Bronchial epithelial cell (primary cell): Measurements from ENCODE around the gene BCOR. TPM values are rescaled to one million over a fixed set of nuclear protein-coding genes. Genes with fewer than 3 reads are reported as not detected.
A peak's percentile ranks its signal among the peaks of the same experiment; 100 is the strongest.

ENCODE experiments used
- DNase-seq: peaks from one replicate; pipeline ENCODE4 v3.0.0-alpha.2; 2010; ENCODE audit warnings: low read depth
- FAIRE-seq: peaks from 2 replicates; lab custom pipeline; 2011; peaks lifted over from hg19 to GRCh38; lab: Jason Lieb, UNC
- H3K27me3 ChIP-seq: 2 replicates; pipeline ENCODE4 v1.5.1; 2011; ENCODE audit warnings: low read length; ENCODE audit not compliant: control insufficient read depth, insufficient read depth
- H3K36me3 ChIP-seq: 2 replicates; pipeline ENCODE4 v1.5.1; 2011; ENCODE audit warnings: low read length; ENCODE audit not compliant: control insufficient read depth, insufficient read depth
- H3K4me3 ChIP-seq: 2 replicates; pipeline ENCODE4 v1.5.1; 2011; ENCODE audit warnings: mild to moderate bottlenecking, low read depth, low read length, control low read depth
- CTCF ChIP-seq: IDR thresholded peaks from 2 replicates; pipeline ENCODE4 v1.5.1; 2011; ENCODE audit warnings: mild to moderate bottlenecking, moderate library complexity, low read length, control low read depth, inconsistent platforms; ENCODE audit not compliant: insufficient read depth, severe bottlenecking
- total RNA-seq: library from RNA; depleted of rRNA; stranded (reverse); fragments of >200 nt; gene quantifications from 2 replicates; pipeline ENCODE4 v1.2.1, GENCODE V29; 2014

The BCOR gene
- total RNA-seq, 1 donor from 2014 or later, result 6.1 TPM

GRCh38 chrX:40106676-40107290, 9.0 kb upstream of the BCOR start:
- TF ChIP-seq CTCF, result no peak
- no peaks in the 10 kb centered on the region for H3K27me3 ChIP-seq
- no peak for DNase-seq
- no peak for FAIRE-seq
- H3K36me3 ChIP-seq, result no peaks in the 10 kb centered on the region
- peak overlapping the region; percentile 42 for H3K4me3 ChIP-seq

- no peaks in the 10 kb centered on the region for H3K27me3 ChIP-seq
- H3K36me3 ChIP-seq, result no peaks in the 10 kb centered on the region
- DNase-seq (no peak), FAIRE-seq (no peak)
- TF ChIP-seq CTCF, result no peak
- peak overlapping the region; percentile 42 for H3K4me3 ChIP-seq
Observed at GRCh38 chrX:40105835-40106675, 8.3 kb upstream of the BCOR start.

- H3K36me3 ChIP-seq, result no peaks in the 10 kb centered on the region
- FAIRE-seq, result no peak
- DNase-seq, result no peak
- no peak for TF ChIP-seq CTCF
- no peaks in the 10 kb centered on the region for H3K27me3 ChIP-seq
- H3K4me3 ChIP-seq, result peak overlapping the region; percentile 42
Observed at GRCh38 chrX:40104985-40105834, 7.5 kb upstream of the BCOR start.

GRCh38 chrX:40104630-40104984, 6.8 kb upstream of the BCOR start:
- DNase-seq, result no peak
- no peaks in the 10 kb centered on the region for H3K36me3 ChIP-seq
- H3K27me3 ChIP-seq, result no peaks in the 10 kb centered on the region
- no peak for TF ChIP-seq CTCF
- FAIRE-seq, result no peak
- H3K4me3 ChIP-seq, result peak overlapping the region; percentile 6

- FAIRE-seq (no peak), DNase-seq (no peak)
- no peak for TF ChIP-seq CTCF
- H3K27me3 ChIP-seq, result no peaks in the 10 kb centered on the region
- H3K36me3 ChIP-seq, result no peaks in the 10 kb centered on the region
- no peak overlapping the region for H3K4me3 ChIP-seq
Observed at GRCh38 chrX:40103565-40104323, 6.0 kb upstream of the BCOR start.
